Choroid plexus epithelial cell (primary cell): ENCODE results near the gene FANCC.
A peak's percentile ranks its signal among the peaks of the same experiment; 100 is the strongest.

Source experiments
- DNase-seq: peaks from one replicate; pipeline ENCODE4 v3.0.0-alpha.2; 2010; ENCODE audit warnings: low read depth
- H3K4me3 ChIP-seq: 2 replicates; pipeline ENCODE4 v1.5.1; 2011; ENCODE audit warnings: low read depth, mild to moderate bottlenecking, control low read depth, low read length, moderate library complexity
- CTCF ChIP-seq: conservative IDR thresholded peaks from 2 replicates; pipeline ENCODE4 v1.5.1; 2011; ENCODE audit warnings: low read depth, mild to moderate bottlenecking, control low read depth, inconsistent platforms, low read length, moderate library complexity

The FANCC gene

DNA sequence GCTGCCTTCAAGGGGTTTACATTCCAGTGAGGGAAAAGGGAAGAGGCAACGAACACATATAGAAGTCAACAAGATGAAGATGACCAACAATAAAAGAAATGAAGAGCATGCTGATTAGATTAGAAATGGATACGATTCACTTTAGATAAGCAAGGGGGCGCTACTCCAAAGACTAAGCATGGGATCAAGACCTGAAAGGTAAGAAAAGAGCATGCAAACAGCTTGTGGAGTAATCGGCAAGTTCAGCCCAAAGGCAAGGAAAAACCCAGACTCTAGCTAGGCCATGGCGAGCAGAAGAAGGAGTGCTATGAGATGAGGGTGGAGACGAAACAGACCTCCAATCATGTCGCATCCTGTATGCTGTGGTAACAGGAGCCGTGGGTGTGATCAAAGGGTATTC is 124.4 kb downstream of the FANCC start:
- H3K4me3 ChIP-seq: no peak overlapping the region
- no peak for DNase-seq
- TF ChIP-seq CTCF: peak; percentile 21

GRCh38 chr9:95192631-95193030 is 124.9 kb downstream of the FANCC start:
- no peak overlapping the region for H3K4me3 ChIP-seq
- no peak for TF ChIP-seq CTCF
- no peak for DNase-seq

DNA sequence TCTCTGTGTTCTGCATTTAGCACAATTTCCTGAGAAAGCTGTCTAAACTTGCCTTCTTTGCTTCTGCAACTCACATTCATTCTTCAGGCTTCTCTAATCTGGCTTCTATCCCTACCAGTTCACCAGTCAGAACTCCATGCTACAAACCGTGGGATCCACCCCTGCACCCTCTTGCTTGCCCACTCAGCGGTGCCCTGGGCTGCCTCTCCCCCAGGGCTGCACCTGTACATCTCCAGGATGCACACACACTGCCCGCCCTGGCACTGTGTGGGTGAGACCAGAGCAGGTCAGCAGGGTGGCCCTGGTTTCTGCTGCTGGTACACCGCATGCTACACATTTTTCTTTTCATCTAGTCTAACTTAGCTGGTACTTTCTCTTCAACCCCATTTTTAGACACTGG is 127.1 kb downstream of the FANCC start:
- H3K4me3 ChIP-seq: no peak overlapping the region
- TF ChIP-seq CTCF: no peak
- DNase-seq: no peak

DNA sequence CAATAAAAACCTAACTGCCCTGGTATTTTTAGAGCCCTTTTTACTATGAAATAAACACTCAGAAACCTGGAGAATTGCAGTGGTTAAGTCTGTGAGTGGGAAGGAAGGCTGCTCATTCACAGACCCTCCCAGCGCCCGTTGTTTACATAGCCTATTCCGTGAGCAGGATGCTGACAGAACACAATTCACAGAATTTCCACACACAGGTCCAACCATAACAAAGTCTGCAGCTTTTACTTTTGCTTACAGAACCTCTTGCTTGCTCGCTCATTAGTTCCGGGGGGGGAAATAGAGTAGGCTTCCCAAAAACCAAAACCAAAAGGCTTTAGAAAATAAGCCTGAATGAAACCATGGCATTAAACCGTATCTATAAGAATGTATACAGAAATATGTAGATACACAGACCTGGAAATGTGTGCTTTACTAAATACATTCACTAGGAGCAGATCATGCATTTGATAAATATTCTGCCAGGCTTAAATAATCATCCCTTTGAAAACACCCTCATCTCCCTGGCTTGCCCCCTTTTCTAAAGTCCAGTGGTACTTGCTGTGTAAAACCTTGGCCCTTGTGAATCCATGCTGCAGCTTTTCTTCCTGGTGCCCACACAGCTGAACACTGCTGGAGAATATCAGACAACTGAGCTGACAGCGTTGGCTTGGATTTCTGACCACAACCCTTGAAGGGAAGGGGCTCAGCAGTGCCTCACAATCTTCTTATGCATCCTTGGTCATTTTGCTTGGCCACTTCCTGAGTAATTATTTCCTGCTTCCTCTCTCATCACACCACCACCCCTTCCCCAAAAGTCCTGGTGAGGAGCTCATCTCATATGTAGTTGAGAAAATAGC is 128.0 kb downstream of the FANCC start:
- peak overlapping the region; percentile 26 for H3K4me3 ChIP-seq
- TF ChIP-seq CTCF: no peak
- peak; percentile 95 for DNase-seq

GRCh38 chr9:95188459-95188858 is 129.1 kb downstream of the FANCC start:
- no peak overlapping the region for H3K4me3 ChIP-seq
- peak; percentile 78 for DNase-seq
- TF ChIP-seq CTCF: no peak

- TF ChIP-seq CTCF: no peak
- H3K4me3 ChIP-seq: no peak overlapping the region
Measured at GRCh38 chr9:95185956-95186355, 131.6 kb downstream of the FANCC start.

More at GRCh38 chr9:95185956-95186355, 131.6 kb downstream of the FANCC start:
- DNase-seq: no peak
